ENCODE data around the gene RUNX2. TPM values are rescaled to one million over a fixed set of nuclear protein-coding genes. Genes with fewer than 3 reads are reported as not detected.
A peak's percentile ranks its signal among the peaks of the same experiment; 100 is the strongest.

Gene RUNX2
- total and polyA plus RNA-seq, 10 of the 15 experiments (the other 5 are each of a cell fraction or from before 2014, with no cell fraction given): 0.01 to 0.77 (median 0.15) TPM; not detected in 3

DNA sequence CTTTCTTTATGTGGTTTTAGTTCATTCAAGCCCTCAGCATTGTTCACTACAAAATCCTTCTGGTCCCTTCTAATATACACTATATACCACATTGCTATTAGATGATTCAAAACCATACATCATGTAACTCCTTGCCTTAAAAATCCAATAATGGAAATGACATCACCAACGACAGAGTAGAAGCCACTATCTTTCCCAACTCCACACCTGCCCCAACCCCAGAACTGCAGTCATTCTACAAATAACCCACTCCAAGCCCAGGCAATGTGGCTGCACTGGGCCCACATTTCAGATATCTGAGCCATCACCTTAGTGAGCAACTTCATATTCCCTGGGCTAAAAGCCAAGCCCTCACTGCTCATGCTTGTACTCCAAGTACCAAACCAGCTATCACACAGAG is 22.6 kb upstream of the RUNX2 start (continued):
- TF ChIP-seq SUZ12 (IDR thresholded peaks at IDR 0.05; ENCODE audit: unreplicated experiment): no peak
- no peak for TF ChIP-seq NRF1 (conservative IDR thresholded peaks at IDR 0.05; ENCODE audit: low read depth, low read length)
- TF ChIP-seq ETV6 (conservative IDR thresholded peaks at IDR 0.05 in 1 of 2, IDR thresholded peaks at IDR 0.05 in 1 of 2; ENCODE audit: borderline replicate concordance in 1 of 2, low read depth in 1 of 2): no peak
- TF ChIP-seq CHD4 (IDR thresholded peaks at IDR 0.05): no peak
- no peak for TF ChIP-seq RUNX3 (IDR thresholded peaks at IDR 0.05; ENCODE audit: low read length)
- no peak for TF ChIP-seq ZNF24 (IDR thresholded peaks at IDR 0.05)
- TF ChIP-seq HDGF (IDR thresholded peaks at IDR 0.05): no peak
- TF ChIP-seq TAF1 (IDR thresholded peaks at IDR 0.05; ENCODE audit: borderline replicate concordance, low read depth, low read length): no peak

DNA sequence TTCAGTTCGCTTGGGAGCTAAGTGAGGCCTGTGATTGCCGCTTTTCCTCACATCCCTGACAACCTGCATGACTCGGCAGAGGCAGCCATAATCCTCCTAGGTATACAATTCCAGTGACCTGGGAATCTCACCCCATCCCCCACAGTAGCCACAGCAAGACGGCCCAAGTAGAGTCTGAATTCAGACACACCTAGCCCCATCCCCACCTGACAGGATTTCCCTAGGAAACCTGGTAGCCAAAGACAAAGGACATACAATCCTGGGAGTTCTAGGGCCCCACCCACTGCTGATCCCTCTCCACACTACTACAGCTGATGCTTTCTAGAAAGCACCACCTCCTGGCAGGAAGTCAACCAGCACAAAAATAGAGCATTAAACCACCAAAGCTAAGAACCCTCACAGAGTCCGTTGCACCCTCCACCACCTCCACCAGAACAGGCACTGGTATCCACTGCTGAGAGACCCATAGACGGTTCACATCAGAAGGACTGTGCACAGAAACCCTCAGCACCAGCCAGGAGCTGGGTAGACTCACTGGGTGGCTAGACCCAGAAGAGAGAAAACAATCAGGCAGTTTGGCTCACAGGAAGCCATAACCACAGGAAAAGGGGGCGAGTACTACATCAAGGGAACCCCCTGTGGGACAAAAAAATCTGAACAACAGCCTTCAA is 17.9 kb upstream of the RUNX2 start:
- DNase-seq (ENCODE audit: low read depth, low spot score) (no peak), FAIRE-seq (no peak), ATAC-seq (no peak)
- Histone ChIP-seq H2AFZ (ENCODE audit: control insufficient read depth, low read depth, low read length) (peak overlapping the region; percentile 28; the same call in 1 of the 2 replicates), H3K4me1 (ENCODE audit: control insufficient read depth, insufficient read depth, low read length) (no peaks in the 10 kb centered on the region), H4K20me1 (ENCODE audit: control insufficient read depth, insufficient read depth) (no peaks in the 10 kb centered on the region), H3K9me3 (replicated peaks; ENCODE audit: control insufficient read depth, insufficient read depth, low read length) (no peaks in the 10 kb centered on the region; the same call in 2 of the 3 replicates), H3K9ac (ENCODE audit: control insufficient read depth, insufficient read depth, low read length) (no peak overlapping the region), H3K79me2 (ENCODE audit: control insufficient read depth, insufficient read depth, low read length) (no peaks in the 10 kb centered on the region), H3K36me3 (ENCODE audit: control insufficient read depth in 2 of 2, insufficient read depth in 2 of 2, low read length in 1 of 2) (no peaks in the 10 kb centered on the region), H3K27ac (ENCODE audit: control insufficient read depth, insufficient read depth) (no peak overlapping the region), H3K4me2 (ENCODE audit: control insufficient read depth, insufficient read depth) (no peak overlapping the region), H3K27me3 (replicated peaks in 1 of 2; ENCODE audit: control insufficient read depth in 2 of 2, insufficient read depth in 2 of 2, low read length in 1 of 2) (no peaks in the 10 kb centered on the region), H3K4me3 (no peak overlapping the region)
- 44% methylated on average over 7 of the region's 7 CpGs for WGBS (ENCODE audit: insufficient coverage, insufficient replicate concordance, low lambda C conversion rate, missing lambda C conversion rate)
- intact Hi-C loops (cut with micrococcal nuclease; ENCODE audit: unreplicated experiment): no loop called here
- ChIA-PET RAD21 (ENCODE audit: unreplicated experiment) (interaction anchor here (0.9 kb wide), 1 partner anchor 56 kb away, joined by 3 read pairs; no protein-coding TSS in a partner anchor), POLR2A (no interaction called here), SMC1A (ENCODE audit: uncharacterized antibody, unreplicated experiment) (interaction anchor here (1.1 kb wide), 1 partner anchor 9 kb away, joined by 6 read pairs; no protein-coding TSS in a partner anchor), CTCF (interaction anchor here (0.9 to 1.4 kb wide), 3 partner anchors 13 to 655 kb away, joined by 3 to 4 read pairs (median 3); no protein-coding TSS in a partner anchor)
- TF ChIP-seq EED (IDR thresholded peaks at IDR 0.05; ENCODE audit: low read depth): no peak
- TF ChIP-seq POLR2AphosphoS5 (IDR thresholded peaks at IDR 0.05; ENCODE audit: low read length): no peak
- no peak for TF ChIP-seq TBL1XR1 (IDR thresholded peaks at IDR 0.05; ENCODE audit: low read depth, low read length)
- TF ChIP-seq, protein P1, sequence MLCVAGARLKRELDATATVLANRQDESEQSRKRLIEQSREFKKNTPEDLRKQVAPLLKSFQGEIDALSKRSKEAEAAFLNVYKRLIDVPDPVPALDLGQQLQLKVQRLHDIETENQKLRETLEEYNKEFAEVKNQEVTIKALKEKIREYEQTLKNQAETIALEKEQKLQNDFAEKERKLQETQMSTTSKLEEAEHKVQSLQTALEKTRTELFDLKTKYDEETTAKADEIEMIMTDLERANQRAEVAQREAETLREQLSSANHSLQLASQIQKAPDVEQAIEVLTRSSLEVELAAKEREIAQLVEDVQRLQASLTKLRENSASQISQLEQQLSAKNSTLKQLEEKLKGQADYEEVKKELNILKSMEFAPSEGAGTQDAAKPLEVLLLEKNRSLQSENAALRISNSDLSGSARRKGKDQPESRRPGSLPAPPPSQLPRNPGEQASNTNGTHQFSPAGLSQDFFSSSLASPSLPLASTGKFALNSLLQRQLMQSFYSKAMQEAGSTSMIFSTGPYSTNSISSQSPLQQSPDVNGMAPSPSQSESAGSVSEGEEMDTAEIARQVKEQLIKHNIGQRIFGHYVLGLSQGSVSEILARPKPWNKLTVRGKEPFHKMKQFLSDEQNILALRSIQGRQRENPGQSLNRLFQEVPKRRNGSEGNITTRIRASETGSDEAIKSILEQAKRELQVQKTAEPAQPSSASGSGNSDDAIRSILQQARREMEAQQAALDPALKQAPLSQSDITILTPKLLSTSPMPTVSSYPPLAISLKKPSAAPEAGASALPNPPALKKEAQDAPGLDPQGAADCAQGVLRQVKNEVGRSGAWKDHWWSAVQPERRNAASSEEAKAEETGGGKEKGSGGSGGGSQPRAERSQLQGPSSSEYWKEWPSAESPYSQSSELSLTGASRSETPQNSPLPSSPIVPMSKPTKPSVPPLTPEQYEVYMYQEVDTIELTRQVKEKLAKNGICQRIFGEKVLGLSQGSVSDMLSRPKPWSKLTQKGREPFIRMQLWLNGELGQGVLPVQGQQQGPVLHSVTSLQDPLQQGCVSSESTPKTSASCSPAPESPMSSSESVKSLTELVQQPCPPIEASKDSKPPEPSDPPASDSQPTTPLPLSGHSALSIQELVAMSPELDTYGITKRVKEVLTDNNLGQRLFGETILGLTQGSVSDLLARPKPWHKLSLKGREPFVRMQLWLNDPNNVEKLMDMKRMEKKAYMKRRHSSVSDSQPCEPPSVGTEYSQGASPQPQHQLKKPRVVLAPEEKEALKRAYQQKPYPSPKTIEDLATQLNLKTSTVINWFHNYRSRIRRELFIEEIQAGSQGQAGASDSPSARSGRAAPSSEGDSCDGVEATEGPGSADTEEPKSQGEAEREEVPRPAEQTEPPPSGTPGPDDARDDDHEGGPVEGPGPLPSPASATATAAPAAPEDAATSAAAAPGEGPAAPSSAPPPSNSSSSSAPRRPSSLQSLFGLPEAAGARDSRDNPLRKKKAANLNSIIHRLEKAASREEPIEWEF (IDR thresholded peaks at IDR 0.05; ENCODE audit: insufficient replicate concordance, low read depth, low read length): no peak
- no peak for TF ChIP-seq STAT1 (conservative IDR thresholded peaks at IDR 0.05)
- no peak for TF ChIP-seq WRNIP1 (IDR thresholded peaks at IDR 0.05; ENCODE audit: borderline replicate concordance, low read depth, low read length)
- TF ChIP-seq NBN (IDR thresholded peaks at IDR 0.05): no peak
- TF ChIP-seq CBX3 (IDR thresholded peaks at IDR 0.05; ENCODE audit: borderline replicate concordance, low read depth): no peak
- TF ChIP-seq EGR1 (IDR thresholded peaks at IDR 0.05; ENCODE audit: borderline replicate concordance in 1 of 2, low read depth in 2 of 2, low read length in 2 of 2): no peak
- TF ChIP-seq NR2C1 (IDR thresholded peaks at IDR 0.05): no peak
- no peak for TF ChIP-seq RCOR1 (conservative IDR thresholded peaks at IDR 0.05; ENCODE audit: low read depth, low read length)
- no peak for TF ChIP-seq SRF (IDR thresholded peaks at IDR 0.05; ENCODE audit: low read depth in 2 of 2, low read length in 2 of 2)
- BruUV-seq (replicated peaks): no TSS peak
- in situ Hi-C loops (cut with MboI): no loop called here
